Ectodermal cell (in vitro differentiated cells): Measurements from ENCODE around the gene KIF4A.
A peak's percentile ranks its signal among the peaks of the same experiment; 100 is the strongest.

ENCODE experiments used
- H3K27ac ChIP-seq: 2 replicates; pipeline ENCODE4 v1.7.0; 2013; ENCODE audit warnings: mild to moderate bottlenecking, low read depth, low read length; ENCODE audit not compliant: insufficient read depth, poor library complexity, severe bottlenecking
- H3K27me3 ChIP-seq: 2 replicates; pipeline ENCODE4 v1.7.0; 2013; ENCODE audit warnings: mild to moderate bottlenecking, low read length; ENCODE audit not compliant: insufficient read depth, control insufficient read depth, poor library complexity, severe bottlenecking
- H3K36me3 ChIP-seq: one replicate; pipeline ENCODE4 v1.7.0; 2013; ENCODE audit warnings: low read length; ENCODE audit not compliant: control insufficient read depth, insufficient read depth
- H3K4me1 ChIP-seq: one replicate; pipeline ENCODE4 v1.7.0; 2013; ENCODE audit warnings: low read length; ENCODE audit not compliant: control insufficient read depth, insufficient read depth
- H3K4me3 ChIP-seq: 2 replicates; pipeline ENCODE4 v1.7.0; 2013; ENCODE audit warnings: low read depth, low read length, control low read depth; ENCODE audit not compliant: insufficient read depth
- H3K9me3 ChIP-seq: 2 replicates; pipeline ENCODE4 v1.7.0; 2013; ENCODE audit warnings: mild to moderate bottlenecking, low read length, moderate library complexity; ENCODE audit not compliant: control insufficient read depth
- WGBS, 2 experiments: methylation state at CpG; one replicate each; pipeline ENCODE4 v1.1.7; 2013; ENCODE audit warnings: missing lambda C conversion rate in 2 of 2; 5-methylcytosine and 5-hydroxymethylcytosine counted together

The KIF4A gene

DNA sequence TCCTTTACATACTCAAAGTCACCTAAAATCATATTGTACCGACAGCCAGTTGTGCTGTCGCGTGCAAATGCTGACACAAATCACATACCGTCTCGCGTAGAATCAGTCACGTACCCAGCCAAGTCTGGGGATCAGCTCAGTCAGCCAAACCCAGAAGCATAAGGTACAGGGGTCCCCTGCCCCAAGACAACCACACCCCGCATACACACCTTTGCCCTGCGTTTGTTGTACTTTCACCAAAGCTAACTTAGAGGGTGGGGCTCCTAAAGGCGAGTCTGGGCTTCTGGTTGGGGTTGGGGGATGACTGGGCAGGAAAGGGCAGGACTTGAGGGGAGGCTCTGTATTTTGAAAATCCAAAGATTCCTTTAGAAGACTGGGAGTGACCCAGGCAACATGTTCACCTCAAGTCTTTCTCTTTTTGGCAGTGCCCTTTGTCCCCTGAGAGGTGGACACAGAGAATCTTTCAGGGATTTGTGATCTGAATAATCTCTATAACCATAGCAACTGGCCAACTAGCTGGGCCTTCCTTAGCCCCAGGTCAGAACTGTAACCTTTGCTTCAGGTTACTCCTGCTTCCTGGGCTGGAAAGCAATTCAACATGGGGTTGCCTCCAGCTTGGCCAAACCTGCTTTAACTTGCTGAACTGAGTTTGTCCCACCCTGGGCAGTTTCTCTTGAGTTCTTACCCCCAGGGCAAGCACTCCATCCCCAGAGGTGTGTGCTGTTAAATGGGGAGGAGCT is 134.2 kb downstream of the KIF4A start:
- Histone ChIP-seq H3K9me3 (no peaks in the 10 kb centered on the region), H3K36me3 (no peaks in the 10 kb centered on the region), H3K27ac (peak overlapping the region; percentile 26), H3K27me3 (no peaks in the 10 kb centered on the region), H3K4me1 (peaks cover 32% of the 10 kb centered on the region), H3K4me3 (peak overlapping the region; percentile 38)
- 50 to 51% methylated on average over 9 to 10 of the region's 10 CpGs for WGBS, 2 experiments

- Histone ChIP-seq H3K36me3 (no peaks in the 10 kb centered on the region), H3K4me3 (no peak overlapping the region), H3K27ac (peak overlapping the region; percentile 26), H3K9me3 (no peaks in the 10 kb centered on the region), H3K27me3 (no peaks in the 10 kb centered on the region), H3K4me1 (peaks cover 32% of the 10 kb centered on the region)
- 80 to 87% methylated on average over 10 of the region's 10 CpGs for WGBS, 2 experiments
Observed at GRCh38 chrX:70424801-70425200, 134.9 kb downstream of the KIF4A start.

DNA sequence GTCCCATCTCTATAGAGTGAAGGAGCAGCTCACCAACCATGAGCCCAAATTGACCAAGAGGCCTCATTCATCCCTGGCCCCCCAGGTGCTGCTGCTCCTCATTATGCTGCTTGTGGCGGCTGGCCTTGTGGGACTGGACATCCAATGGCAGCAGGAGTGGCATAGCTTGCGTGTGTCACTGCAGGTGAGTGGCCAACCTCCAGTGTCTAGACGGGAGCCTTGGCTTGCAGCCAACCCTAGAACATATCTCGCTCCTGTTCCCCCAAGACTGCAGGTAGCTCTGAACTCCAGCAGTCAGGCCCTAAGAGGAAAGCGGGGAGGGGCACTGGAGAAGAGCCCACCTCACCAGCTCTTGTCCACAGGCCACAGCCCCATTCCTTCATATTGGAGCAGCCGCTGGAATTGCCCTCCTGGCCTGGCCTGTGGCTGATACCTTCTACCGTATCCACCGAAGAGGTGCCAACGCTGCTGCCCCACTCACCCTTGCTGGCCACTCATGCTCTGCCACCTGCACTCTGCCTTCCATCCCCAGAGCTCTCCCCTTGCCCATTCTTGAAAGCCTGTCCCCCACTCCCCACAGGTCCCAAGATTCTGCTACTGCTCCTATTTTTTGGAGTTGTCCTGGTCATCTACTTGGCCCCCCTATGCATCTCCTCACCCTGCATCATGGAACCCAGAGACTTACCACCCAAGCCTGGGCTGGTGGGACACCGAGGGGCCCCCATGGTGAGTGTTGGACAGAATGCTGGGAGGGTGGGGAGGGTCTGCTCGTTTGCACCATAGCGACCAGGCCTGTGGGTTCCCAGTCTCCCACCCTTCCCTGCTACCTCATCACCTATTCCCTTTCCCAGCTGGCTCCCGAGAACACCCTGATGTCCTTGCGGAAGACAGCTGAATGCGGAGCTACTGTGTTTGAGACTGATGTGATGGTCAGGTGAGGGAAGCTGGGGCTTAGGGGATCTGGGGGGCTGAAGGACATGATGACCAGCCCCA is 136.7 kb downstream of the KIF4A start:
- 93 to 95% methylated on average over 11 to 12 of the region's 15 CpGs for WGBS, 2 experiments
- H3K36me3 ChIP-seq: no peaks in the 10 kb centered on the region
- H3K4me1 ChIP-seq: peaks cover 27% of the 10 kb centered on the region
- no peak overlapping the region for H3K4me3 ChIP-seq
- H3K27ac ChIP-seq: no peak overlapping the region
- no peaks in the 10 kb centered on the region for H3K27me3 ChIP-seq
- H3K9me3 ChIP-seq: no peaks in the 10 kb centered on the region

GRCh38 chrX:70427365-70427764 is 137.5 kb downstream of the KIF4A start:
- Histone ChIP-seq H3K4me1 (peaks cover 20% of the 10 kb centered on the region), H3K27me3 (no peaks in the 10 kb centered on the region), H3K9me3 (no peaks in the 10 kb centered on the region), H3K36me3 (no peaks in the 10 kb centered on the region), H3K27ac (no peak overlapping the region), H3K4me3 (no peak overlapping the region)
- 91 to 98% methylated on average over 2 of the region's 2 CpGs for WGBS, 2 experiments

GRCh38 chrX:70429759-70430158 is 139.9 kb downstream of the KIF4A start:
- no peaks in the 10 kb centered on the region for H3K9me3 ChIP-seq
- no peaks in the 10 kb centered on the region for H3K36me3 ChIP-seq
- 93 to 95% methylated on average over 6 of the region's 6 CpGs for WGBS, 2 experiments
- peaks cover 3% of the 10 kb centered on the region for H3K4me1 ChIP-seq
- no peaks in the 10 kb centered on the region for H3K27me3 ChIP-seq
- H3K4me3 ChIP-seq: no peak overlapping the region
- H3K27ac ChIP-seq: no peak overlapping the region

DNA sequence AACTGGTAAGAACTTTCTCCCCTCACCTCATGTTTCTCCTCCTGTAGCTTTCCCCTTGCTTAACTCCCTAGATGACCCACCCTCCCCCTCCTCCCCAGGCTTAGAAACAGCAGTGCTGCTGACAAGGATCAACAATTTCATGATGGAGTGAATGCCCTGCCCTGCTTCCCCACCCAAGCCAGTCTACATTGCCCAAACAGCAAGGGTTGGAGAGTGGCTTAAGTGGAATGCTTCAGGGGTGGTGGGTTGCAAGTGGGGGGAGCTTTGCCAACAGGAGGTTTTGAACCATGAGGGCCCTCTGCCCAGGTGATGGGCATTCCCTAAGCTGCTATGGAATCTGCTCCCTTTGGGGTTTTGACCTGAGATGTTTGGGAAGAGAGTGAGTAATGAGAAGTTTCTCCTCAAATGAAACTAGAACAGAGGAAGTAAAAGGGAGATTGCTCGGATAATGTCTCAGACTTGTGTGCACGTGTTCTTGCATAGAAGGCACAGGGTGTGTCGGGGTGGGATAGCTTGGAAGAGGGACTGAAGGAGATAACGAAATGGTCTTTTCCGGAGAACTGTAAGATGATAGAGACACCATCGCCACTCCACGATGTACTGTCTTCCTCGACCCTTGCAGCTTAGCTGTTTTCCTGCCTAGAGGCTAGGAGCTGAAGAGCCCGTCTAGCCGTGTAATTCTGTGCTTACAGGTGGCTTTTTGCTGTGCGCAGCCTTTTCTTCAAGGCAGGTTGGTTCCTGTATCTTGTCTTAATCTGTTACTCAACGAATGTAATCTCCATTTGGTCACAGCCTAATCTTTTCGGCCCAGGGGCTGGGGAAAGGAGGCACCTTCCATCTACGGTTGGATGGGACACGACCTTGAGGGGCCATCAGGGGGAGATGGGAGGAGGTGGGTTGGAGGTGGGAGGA is 143.3 kb downstream of the KIF4A start:
- H3K4me1 ChIP-seq: peaks cover 12% of the 10 kb centered on the region
- H3K9me3 ChIP-seq: no peaks in the 10 kb centered on the region
- 78 to 79% methylated on average over 15 of the region's 15 CpGs for WGBS, 2 experiments
- H3K36me3 ChIP-seq: no peaks in the 10 kb centered on the region
- no peak overlapping the region for H3K27ac ChIP-seq
- H3K27me3 ChIP-seq: no peaks in the 10 kb centered on the region
- peak overlapping the region; percentile 63 for H3K4me3 ChIP-seq

DNA sequence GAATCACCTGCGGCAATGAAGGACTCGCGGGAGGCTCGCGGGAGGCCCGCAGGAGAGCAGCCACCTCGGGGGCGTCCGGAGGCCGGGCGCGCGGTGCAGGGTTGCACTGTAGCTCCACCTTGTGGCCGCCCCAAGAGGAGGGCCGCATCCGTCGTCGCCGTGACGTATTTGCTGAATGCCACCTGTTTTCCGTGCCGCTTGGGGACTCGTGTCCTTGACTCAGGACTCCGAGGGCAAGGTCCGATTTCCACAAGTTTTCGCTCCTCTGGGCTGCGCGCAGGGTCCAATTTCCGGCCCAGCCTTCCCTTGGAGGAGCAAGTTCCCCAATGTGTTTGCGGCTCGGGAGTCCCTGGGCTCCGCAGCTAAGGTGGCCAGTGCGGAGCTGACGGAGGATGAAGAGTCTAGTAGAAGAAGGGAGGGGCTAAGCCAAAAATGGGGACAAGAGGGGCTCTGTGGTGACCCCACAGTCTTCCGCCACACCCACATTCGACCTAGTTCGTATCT is 144.0 kb downstream of the KIF4A start:
- no peaks in the 10 kb centered on the region for H3K27me3 ChIP-seq
- 1% methylated on average over 37 of the region's 37 CpGs for WGBS, 2 experiments
- H3K9me3 ChIP-seq: no peaks in the 10 kb centered on the region
- peak overlapping the region; percentile 63 for H3K4me3 ChIP-seq
- peaks cover 12% of the 10 kb centered on the region for H3K4me1 ChIP-seq
- no peaks in the 10 kb centered on the region for H3K36me3 ChIP-seq
- H3K27ac ChIP-seq: peak overlapping the region; percentile 74

GRCh38 chrX:70434352-70434866 is 144.5 kb downstream of the KIF4A start:
- Histone ChIP-seq H3K4me3 (peak overlapping the region; percentile 63), H3K4me1 (peaks cover 12% of the 10 kb centered on the region), H3K36me3 (no peaks in the 10 kb centered on the region), H3K9me3 (no peaks in the 10 kb centered on the region), H3K27me3 (no peaks in the 10 kb centered on the region), H3K27ac (peak overlapping the region; percentile 74)
- 0 to 1% methylated on average over 43 to 45 of the region's 45 CpGs for WGBS, 2 experiments

DNA sequence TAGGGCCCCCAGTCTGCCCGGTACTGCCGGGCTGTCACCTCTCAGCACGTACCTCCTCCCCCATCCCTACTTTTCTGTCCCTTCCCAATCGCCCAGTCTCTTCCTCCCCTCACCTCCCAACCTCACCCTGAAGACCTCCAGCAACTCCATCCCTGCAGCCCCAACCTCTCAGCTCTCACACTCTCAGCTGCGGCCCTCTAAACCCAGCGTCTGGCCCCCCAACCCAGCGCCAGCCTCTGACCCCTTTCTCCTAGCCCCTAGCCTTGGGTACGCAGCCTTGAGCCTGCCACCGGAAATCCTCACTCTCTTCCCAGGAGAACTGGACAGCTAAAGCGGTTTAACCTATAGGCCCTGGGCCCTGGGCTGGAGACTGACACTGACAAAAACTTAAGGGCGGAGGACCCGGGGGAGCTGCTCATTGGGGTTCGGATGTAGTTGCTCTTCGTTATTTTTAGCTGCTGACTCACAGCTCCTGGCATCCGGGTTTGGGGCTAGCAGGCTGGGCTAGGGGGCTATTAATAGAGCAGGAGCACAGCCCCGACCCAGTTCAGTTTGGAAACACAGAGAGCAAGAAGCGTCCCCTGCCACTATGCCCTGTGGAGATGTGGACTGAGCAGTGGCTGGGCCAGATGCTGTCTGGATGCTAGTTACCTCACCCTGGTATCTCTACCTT is 145.1 kb downstream of the KIF4A start:
- Histone ChIP-seq H3K9me3 (no peaks in the 10 kb centered on the region), H3K27me3 (no peaks in the 10 kb centered on the region), H3K4me3 (peak overlapping the region; percentile 63), H3K4me1 (peaks cover 12% of the 10 kb centered on the region), H3K27ac (no peak overlapping the region), H3K36me3 (no peaks in the 10 kb centered on the region)
- 24 to 27% methylated on average over 17 of the region's 17 CpGs for WGBS, 2 experiments
